ACC112 (cell line): ENCODE results near the gene CHD9.
A peak's percentile ranks its signal among the peaks of the same experiment; 100 is the strongest.

ENCODE experiments used
- H2AFZ ChIP-seq: fragments of 200-600 bp; sonication (generic); one replicate; pipeline ENCODE4 v1.6.0; 2017; ENCODE audit warnings: antibody characterized with exemption, low read length; ENCODE audit not compliant: unreplicated experiment
- H3K27ac ChIP-seq: fragments of 200-600 bp; sonication (generic); 2 replicates; pipeline ENCODE4 v1.5.1; 2014; ENCODE audit warnings: low read depth, mild to moderate bottlenecking, antibody characterized with exemption, low read length, moderate library complexity
- H3K27me3 ChIP-seq: fragments of 200-600 bp; sonication (generic); 2 replicates; pipeline ENCODE4 v1.6.1; 2014; ENCODE audit warnings: mild to moderate bottlenecking, antibody characterized with exemption, low read length, moderate library complexity, mixed read lengths; ENCODE audit not compliant: insufficient read depth
- H3K36me3 ChIP-seq: fragments of 200-600 bp; sonication (generic); 2 replicates; pipeline ENCODE4 v1.6.1; 2016; ENCODE audit warnings: mild to moderate bottlenecking, antibody characterized with exemption, low read length, moderate library complexity, mixed read lengths; ENCODE audit not compliant: insufficient read depth
- H3K4me1 ChIP-seq: fragments of 200-600 bp; sonication (generic); one replicate; pipeline ENCODE4 v1.6.1; 2016; ENCODE audit warnings: low read length, mixed read lengths; ENCODE audit not compliant: insufficient read depth, unreplicated experiment, control insufficient read depth
- H3K4me3 ChIP-seq: fragments of 200-600 bp; sonication (generic); 2 replicates; pipeline ENCODE4 v1.5.1; 2014; ENCODE audit warnings: mild to moderate bottlenecking, low read depth, low read length
- H3K79me2 ChIP-seq: fragments of 200-600 bp; sonication (generic); one replicate; pipeline ENCODE4 v1.6.0; 2016; ENCODE audit warnings: low read length; ENCODE audit not compliant: control insufficient read depth, unreplicated experiment, insufficient read depth

The CHD9 gene

DNA sequence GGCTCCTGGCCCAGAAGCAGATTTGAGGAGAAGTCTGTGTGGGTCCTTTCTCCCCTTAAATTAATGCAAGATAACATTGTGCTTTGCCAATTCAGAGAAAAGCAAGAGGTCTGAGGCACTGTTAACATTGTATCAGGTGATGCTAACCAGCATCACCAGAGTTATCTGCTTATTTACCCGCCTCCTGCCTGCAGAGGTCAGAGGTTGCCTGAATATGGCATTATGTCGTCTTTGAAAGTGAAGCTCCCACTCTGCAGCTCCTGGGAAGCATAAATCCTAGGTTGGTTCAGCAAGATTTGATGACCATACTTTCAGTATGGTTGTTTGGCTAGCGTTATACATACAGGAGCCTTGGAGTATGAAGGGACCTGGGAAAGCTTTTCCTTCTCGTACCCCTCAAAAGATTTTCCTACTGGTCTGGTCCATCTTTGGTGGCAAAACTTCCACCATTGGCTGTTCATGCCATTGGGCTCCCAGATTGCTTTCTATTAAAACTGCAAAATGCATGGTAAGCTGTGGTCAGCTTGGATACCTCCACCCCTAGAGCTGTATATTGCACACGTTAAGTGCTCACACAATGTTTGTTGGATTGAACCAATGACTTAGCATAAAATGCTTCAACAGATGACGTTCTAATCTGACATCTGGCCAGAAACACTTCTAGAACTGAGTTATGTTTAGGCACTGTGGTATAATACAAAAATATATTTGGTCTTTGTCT lies 24.1 kb downstream of the CHD9 start:
- Histone ChIP-seq H3K27me3 (no peaks in the 10 kb centered on the region), H3K27ac (no peak overlapping the region), H3K36me3 (no peaks in the 10 kb centered on the region), H3K4me1 (peaks cover 46% of the 10 kb centered on the region), H3K4me3 (no peak overlapping the region), H3K79me2 (peaks cover 35% of the 10 kb centered on the region), H2AFZ (no peak overlapping the region)

DNA sequence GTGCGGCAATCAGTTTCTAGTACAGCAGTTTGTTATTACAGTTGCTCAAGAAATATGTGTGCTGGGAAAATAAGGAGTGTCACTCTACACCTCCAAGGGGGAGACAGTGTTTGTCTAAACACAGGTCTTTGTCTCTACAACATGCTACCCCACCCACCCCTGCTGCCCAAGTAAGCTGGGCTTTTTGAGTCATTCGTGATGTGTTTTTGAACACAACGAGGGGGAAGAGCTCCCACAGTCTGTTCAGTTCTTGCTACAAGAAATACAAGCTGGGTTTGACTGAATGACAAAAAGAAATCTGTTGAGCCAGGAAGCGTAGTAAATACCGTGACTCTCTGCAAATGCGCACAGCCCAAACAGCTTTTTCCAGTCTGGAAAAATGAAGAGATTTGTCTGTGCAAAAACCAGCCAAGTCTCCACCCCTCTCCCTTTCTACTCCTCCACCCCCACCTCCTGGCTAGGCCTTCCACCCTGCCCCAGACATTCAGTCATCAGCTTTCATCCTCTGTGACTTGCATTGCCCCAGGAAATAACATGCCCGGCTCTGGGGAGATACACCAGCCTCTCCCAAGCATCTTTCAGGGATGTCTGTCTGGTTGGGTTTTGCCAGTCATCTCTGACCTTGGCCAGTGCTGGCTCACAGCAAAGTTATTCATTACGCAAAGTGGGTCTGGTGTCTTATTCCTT lies 25.7 kb downstream of the CHD9 start:
- peaks cover 46% of the 10 kb centered on the region for H3K4me1 ChIP-seq
- peak overlapping the region; percentile 35 for H3K4me3 ChIP-seq
- H3K36me3 ChIP-seq: no peaks in the 10 kb centered on the region
- H2AFZ ChIP-seq: no peak overlapping the region
- no peaks in the 10 kb centered on the region for H3K27me3 ChIP-seq
- peak overlapping the region; percentile 81 for H3K27ac ChIP-seq
- H3K79me2 ChIP-seq: peaks cover 37% of the 10 kb centered on the region

DNA sequence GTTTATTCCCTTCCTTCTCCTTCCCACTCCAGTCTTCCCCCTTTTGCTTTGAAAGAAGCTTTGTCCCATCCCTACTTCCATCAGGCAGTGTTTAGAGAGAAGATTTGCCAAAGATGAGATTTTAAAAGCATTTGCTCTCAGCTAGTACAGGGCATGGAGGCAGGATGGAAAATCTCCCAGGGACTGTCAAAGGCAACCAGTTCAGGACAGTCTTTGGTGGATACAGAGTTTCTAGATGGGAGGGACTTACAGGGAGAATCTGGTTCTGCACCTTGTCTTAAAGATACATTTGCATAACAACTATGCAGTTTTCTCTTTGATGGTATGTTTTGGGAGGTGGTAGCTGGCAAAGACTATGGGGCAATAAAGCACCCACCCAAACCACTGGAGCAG lies 26.2 kb downstream of the CHD9 start:
- Histone ChIP-seq H3K27ac (peak overlapping the region; percentile 81), H3K27me3 (no peaks in the 10 kb centered on the region), H3K36me3 (no peaks in the 10 kb centered on the region), H3K4me3 (peak overlapping the region; percentile 35), H3K79me2 (peaks cover 37% of the 10 kb centered on the region), H2AFZ (no peak overlapping the region), H3K4me1 (peaks cover 46% of the 10 kb centered on the region)

DNA sequence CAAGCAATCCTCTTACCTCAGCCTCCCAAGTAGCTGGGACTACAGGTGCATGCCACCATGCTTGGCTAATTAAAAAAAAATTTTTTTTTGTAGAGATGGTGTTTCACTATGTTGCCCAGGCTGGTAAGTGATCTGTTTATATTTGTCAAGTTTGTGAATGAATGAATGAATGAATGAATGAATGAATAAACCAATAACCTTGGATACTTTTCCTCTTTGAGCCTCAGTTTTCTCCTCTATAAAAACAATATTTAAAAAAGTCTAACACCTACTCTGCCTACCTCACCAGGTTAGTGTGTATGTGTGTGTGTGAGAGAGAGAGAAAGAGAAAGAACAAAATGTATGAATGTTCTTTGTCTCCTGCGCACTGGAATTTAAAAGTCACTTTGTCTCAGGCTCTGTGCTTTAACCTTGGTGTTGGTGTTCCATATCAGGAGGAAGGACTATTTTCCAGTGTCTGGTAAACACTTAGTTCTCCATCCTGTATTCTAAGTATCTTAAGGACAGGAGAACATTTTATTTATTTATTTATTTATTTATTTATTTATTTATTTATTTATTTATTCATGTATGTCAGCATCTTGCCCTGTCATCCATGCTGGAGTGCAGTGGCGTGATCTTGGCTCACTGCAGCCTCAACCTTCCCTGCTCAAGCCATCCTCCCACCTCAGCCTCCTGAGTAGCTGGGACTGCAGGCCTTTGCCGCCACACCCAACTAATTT lies 27.1 kb downstream of the CHD9 start:
- Histone ChIP-seq H3K79me2 (peaks cover 37% of the 10 kb centered on the region), H2AFZ (no peak overlapping the region), H3K27me3 (no peaks in the 10 kb centered on the region), H3K36me3 (no peaks in the 10 kb centered on the region), H3K27ac (no peak overlapping the region), H3K4me3 (no peak overlapping the region), H3K4me1 (peaks cover 47% of the 10 kb centered on the region)

DNA sequence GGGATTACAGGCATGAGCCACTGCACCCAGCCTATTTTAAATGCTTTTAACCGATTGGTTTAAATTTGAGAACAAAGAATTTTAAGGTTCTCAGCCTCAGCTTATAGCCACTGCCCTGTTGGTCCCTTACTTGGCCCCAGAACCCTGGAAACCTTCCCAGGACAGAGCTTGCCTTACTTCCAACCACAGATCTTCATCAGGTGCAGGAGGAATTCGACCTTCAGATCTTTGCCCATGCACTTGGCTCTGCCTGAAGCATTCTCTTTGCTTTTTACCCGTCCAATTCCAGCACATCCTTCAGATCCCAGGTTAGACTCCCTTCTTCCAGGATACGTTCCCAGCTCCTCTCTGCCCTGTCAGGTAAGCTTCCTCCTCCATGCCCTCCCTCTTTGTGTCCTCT lies 27.7 kb downstream of the CHD9 start:
- no peaks in the 10 kb centered on the region for H3K27me3 ChIP-seq
- H3K4me1 ChIP-seq: peaks cover 50% of the 10 kb centered on the region
- peaks cover 37% of the 10 kb centered on the region for H3K79me2 ChIP-seq
- H3K4me3 ChIP-seq: no peak overlapping the region
- no peak overlapping the region for H2AFZ ChIP-seq
- H3K27ac ChIP-seq: no peak overlapping the region
- no peaks in the 10 kb centered on the region for H3K36me3 ChIP-seq

DNA sequence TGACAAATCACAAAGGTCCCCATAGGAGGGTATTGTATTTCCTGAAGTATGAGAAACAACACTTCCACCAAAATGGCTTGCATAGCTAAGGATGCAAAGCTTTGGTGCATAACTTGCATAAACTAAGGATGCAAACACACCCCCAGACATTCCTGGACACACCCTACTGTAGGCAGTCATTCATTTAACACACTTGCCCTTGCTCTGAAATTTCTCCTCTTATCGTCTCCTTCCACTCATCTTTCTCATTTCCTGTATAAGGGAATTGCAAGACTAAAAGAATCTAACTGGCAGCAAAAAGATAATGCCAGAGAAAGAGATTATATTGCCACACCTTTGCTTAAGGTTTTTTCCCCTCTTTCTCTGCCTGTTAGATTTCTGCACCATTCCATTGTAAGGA lies 28.3 kb downstream of the CHD9 start:
- no peak overlapping the region for H3K27ac ChIP-seq
- H3K4me1 ChIP-seq: peaks cover 50% of the 10 kb centered on the region
- no peak overlapping the region for H2AFZ ChIP-seq
- no peaks in the 10 kb centered on the region for H3K27me3 ChIP-seq
- H3K4me3 ChIP-seq: no peak overlapping the region
- peaks cover 32% of the 10 kb centered on the region for H3K79me2 ChIP-seq
- H3K36me3 ChIP-seq: no peaks in the 10 kb centered on the region

DNA sequence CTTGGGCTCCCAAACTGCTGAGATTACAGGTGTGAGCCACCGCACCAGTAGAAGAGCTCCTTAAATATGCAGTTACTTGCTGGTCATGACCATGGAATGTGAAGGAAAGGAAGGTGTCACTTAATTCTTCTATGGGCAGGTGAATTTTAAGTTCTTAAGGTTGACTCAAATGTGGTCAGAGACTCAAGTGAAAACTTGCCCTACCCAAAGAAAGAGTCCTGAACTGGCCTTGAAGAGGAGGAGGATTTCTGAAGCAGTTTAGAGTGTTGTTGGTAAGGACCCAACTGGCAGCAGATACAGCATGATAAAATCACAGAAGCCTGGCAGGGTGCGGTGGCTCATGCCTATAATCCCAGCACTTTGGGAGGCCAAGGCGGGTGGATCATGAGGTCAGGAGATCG lies 29.4 kb downstream of the CHD9 start:
- H3K27me3 ChIP-seq: no peaks in the 10 kb centered on the region
- peaks cover 42% of the 10 kb centered on the region for H3K4me1 ChIP-seq
- no peak overlapping the region for H2AFZ ChIP-seq
- H3K79me2 ChIP-seq: peaks cover 22% of the 10 kb centered on the region
- H3K36me3 ChIP-seq: no peaks in the 10 kb centered on the region
- H3K4me3 ChIP-seq: no peak overlapping the region
- no peak overlapping the region for H3K27ac ChIP-seq

DNA sequence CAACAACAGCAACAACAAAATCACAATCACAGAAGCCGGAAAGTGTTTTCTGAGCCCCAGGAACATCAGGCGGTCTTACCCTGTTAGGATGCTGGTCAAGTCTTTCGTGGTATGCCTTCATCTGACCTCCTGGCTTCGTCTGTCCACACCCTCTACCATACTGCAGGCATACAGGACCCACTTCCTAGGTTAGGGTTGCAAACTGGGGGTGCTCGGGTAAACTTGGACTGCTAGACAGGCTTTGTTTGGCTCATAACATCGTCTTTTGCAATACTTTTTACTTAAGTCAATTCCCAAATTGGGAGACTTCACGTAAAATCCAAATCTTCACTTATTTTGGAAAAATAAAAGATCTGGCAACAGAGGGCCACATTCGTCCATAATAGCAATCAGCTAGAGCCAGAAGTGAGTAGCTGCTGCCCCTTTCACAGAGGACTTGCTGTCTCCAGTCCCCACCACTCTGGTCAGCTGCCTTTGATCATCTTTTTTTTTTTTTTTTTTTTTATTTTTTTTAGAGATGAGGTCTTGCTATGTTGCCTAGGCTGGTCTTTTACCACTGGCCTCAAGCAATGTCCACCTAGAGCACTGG lies 30.0 kb downstream of the CHD9 start:
- peaks cover 15% of the 10 kb centered on the region for H3K79me2 ChIP-seq
- H3K4me1 ChIP-seq: peaks cover 43% of the 10 kb centered on the region

DNA sequence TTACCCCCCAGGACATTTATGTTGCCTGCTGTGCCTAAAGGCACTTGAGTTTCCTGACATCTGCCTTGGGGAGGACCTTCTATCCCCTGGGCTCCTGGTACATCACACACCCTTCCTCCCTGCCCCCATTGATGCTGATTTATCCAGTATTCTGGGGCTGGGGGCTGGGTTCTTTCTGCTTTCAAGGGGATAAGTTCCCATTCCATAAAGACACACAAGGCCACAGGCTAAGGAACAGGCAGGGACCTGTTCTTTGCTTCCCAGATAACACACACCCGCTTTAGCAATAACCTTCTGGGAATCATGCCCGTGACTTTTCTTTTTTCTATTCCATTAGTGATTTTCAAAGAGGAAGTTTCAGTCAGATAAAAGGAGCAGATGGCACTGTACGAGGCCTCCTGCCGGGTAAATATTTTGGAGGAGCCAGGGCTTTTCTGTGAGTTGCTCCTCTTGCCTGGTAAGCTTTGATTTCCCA lies 30.6 kb downstream of the CHD9 start:
- peaks cover 14% of the 10 kb centered on the region for H3K79me2 ChIP-seq
- no peaks in the 10 kb centered on the region for H3K27me3 ChIP-seq
- H3K27ac ChIP-seq: no peak overlapping the region
- no peak overlapping the region for H2AFZ ChIP-seq
- no peaks in the 10 kb centered on the region for H3K36me3 ChIP-seq
- H3K4me3 ChIP-seq: no peak overlapping the region
- H3K4me1 ChIP-seq: peaks cover 43% of the 10 kb centered on the region

More for the DNA sequence above, 30.0 kb downstream of the CHD9 start:
- Histone ChIP-seq H2AFZ (no peak overlapping the region), H3K27ac (no peak overlapping the region), H3K4me3 (no peak overlapping the region), H3K36me3 (no peaks in the 10 kb centered on the region), H3K27me3 (no peaks in the 10 kb centered on the region)

DNA sequence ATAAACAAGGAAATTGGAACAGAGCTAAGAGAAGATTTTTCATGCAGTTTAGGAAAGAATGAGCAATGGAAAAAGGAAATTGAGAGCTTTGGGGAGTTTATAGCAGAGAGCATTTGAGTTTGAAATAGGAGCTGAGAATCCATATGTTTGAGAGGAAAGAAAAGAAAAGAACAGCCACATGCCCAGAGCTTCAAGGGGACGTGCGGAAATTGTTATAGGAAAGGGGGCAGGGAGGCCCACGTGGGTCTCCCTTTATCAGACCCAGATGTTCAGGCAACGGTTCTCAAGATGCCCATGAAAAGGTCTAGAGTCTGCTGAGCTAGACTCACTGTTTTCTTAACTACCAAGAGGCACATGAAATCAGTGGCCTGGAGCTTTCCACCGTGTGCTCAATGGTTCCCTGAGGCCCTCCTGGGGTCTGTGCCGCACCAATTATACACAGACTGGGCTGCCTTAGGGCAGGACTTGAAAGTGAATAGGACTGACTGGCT lies 31.2 kb downstream of the CHD9 start:
- H3K4me1 ChIP-seq: peaks cover 40% of the 10 kb centered on the region
- H3K27me3 ChIP-seq: no peaks in the 10 kb centered on the region
- H3K4me3 ChIP-seq: no peak overlapping the region
- no peak overlapping the region for H3K27ac ChIP-seq
- H3K36me3 ChIP-seq: no peaks in the 10 kb centered on the region
- H3K79me2 ChIP-seq: peaks cover 14% of the 10 kb centered on the region
- H2AFZ ChIP-seq: no peak overlapping the region
